ENCODE results near the gene AFDN. TPM values are rescaled to one million over a fixed set of nuclear protein-coding genes. Genes with fewer than 3 reads are reported as not detected.
"Not testable (repeated sequence)": the region's sequence is repeated elsewhere in the genome, so short reads cannot be mapped to it uniquely, and the experiment has no call there.

Gene AFDN
- total RNA-seq, 2 experiments from 2014 or later: 12.5 to 13.9 TPM

GRCh38 chr6:167995731-167996151 is 169.0 kb downstream of the AFDN start:
- H3K27ac Mint-ChIP-seq: no peak overlapping the region
- peaks cover 16% of the 10 kb centered on the region for H3K27me3 Mint-ChIP-seq (ENCODE audit: low read depth)
- no peaks in the 10 kb centered on the region for H3K9me3 Mint-ChIP-seq
- H3K4me1 Mint-ChIP-seq (ENCODE audit: low read depth): peaks cover 2% of the 10 kb centered on the region
- CTCF ChIA-PET: no interaction called here
- intact Hi-C loops (cut with micrococcal nuclease): no loop called here
- no peak overlapping the region for H3K4me3 Mint-ChIP-seq
- H3K36me3 Mint-ChIP-seq (ENCODE audit: low read depth): no peaks in the 10 kb centered on the region
- no peak for DNase-seq

GRCh38 chr6:167996424-167997199 is 169.9 kb downstream of the AFDN start:
- Mint-ChIP-seq H3K27ac (no peak overlapping the region), H3K36me3 (ENCODE audit: low read depth) (no peaks in the 10 kb centered on the region), H3K27me3 (ENCODE audit: low read depth) (peaks cover 16% of the 10 kb centered on the region), H3K4me3 (no peak overlapping the region), H3K9me3 (no peaks in the 10 kb centered on the region), H3K4me1 (ENCODE audit: low read depth) (peaks cover 2% of the 10 kb centered on the region)
- CTCF ChIA-PET: no interaction called here
- intact Hi-C loops (cut with micrococcal nuclease): no loop called here
- DNase-seq: no peak

GRCh38 chr6:167997642-167998041 is 170.9 kb downstream of the AFDN start, which contains the start of gene KIF25:
KIF25 (plus strand) TSS chr6:167997671; CDS start chr6:168029586, 31,915 bp downstream.
- CTCF ChIA-PET: no interaction called here
- Mint-ChIP-seq H3K27me3 (ENCODE audit: low read depth) (peaks cover 16% of the 10 kb centered on the region), H3K4me3 (no peak within 1 kb of the TSS), H3K27ac (no peak within 1 kb of the TSS), H3K9me3 (no peaks in the 10 kb centered on the region), H3K4me1 (ENCODE audit: low read depth) (peaks cover 2% of the 10 kb centered on the region), H3K36me3 (ENCODE audit: low read depth) (no peaks in the 10 kb centered on the region)
- no peak for DNase-seq
- intact Hi-C loops (cut with micrococcal nuclease): no loop called here

GRCh38 chr6:167998215-167998614 is 171.5 kb downstream of the AFDN start:
- H3K27me3 Mint-ChIP-seq (ENCODE audit: low read depth): peaks cover 14% of the 10 kb centered on the region
- CTCF ChIA-PET: no interaction called here
- intact Hi-C loops (cut with micrococcal nuclease): no loop called here
- DNase-seq: no peak
- no peak overlapping the region for H3K4me3 Mint-ChIP-seq
- no peaks in the 10 kb centered on the region for H3K36me3 Mint-ChIP-seq (ENCODE audit: low read depth)
- no peak overlapping the region for H3K27ac Mint-ChIP-seq
- H3K4me1 Mint-ChIP-seq (ENCODE audit: low read depth): peaks cover 2% of the 10 kb centered on the region
- H3K9me3 Mint-ChIP-seq: no peaks in the 10 kb centered on the region

- Mint-ChIP-seq H3K36me3 (ENCODE audit: low read depth) (no peaks in the 10 kb centered on the region), H3K4me1 (ENCODE audit: low read depth) (peaks cover 2% of the 10 kb centered on the region), H3K27ac (no peak overlapping the region), H3K9me3 (no peaks in the 10 kb centered on the region), H3K4me3 (no peak overlapping the region), H3K27me3 (ENCODE audit: low read depth) (peaks cover 5% of the 10 kb centered on the region)
- DNase-seq: no peak
- CTCF ChIA-PET: no interaction called here
- intact Hi-C loops (cut with micrococcal nuclease): no loop called here
These were observed 173.7 kb downstream of the AFDN start for GRCh38 chr6:168000198-168001028.

GRCh38 chr6:168001029-168001332 is 174.3 kb downstream of the AFDN start:
- CTCF ChIA-PET: no interaction called here
- Mint-ChIP-seq H3K4me3 (no peak overlapping the region), H3K9me3 (no peaks in the 10 kb centered on the region), H3K36me3 (ENCODE audit: low read depth) (no peaks in the 10 kb centered on the region), H3K27me3 (ENCODE audit: low read depth) (peaks cover 5% of the 10 kb centered on the region), H3K27ac (no peak overlapping the region), H3K4me1 (ENCODE audit: low read depth) (peaks cover 2% of the 10 kb centered on the region)
- no peak for DNase-seq
- intact Hi-C loops (cut with micrococcal nuclease): no loop called here

GRCh38 chr6:168001514-168001913 is 174.8 kb downstream of the AFDN start:
- H3K4me1 Mint-ChIP-seq (ENCODE audit: low read depth); H3K4me3 Mint-ChIP-seq; H3K36me3 Mint-ChIP-seq (ENCODE audit: low read depth); H3K9me3 Mint-ChIP-seq; CTCF ChIA-PET; H3K27me3 Mint-ChIP-seq (ENCODE audit: low read depth); H3K27ac Mint-ChIP-seq; intact Hi-C loops (cut with micrococcal nuclease); DNase-seq: not testable (repeated sequence)

- Mint-ChIP-seq H3K36me3 (ENCODE audit: low read depth) (no peaks in the 10 kb centered on the region), H3K27ac (no peak overlapping the region), H3K9me3 (no peaks in the 10 kb centered on the region), H3K4me1 (ENCODE audit: low read depth) (peaks cover under 1% of the 10 kb centered on the region), H3K4me3 (no peak overlapping the region), H3K27me3 (ENCODE audit: low read depth) (peaks cover 1% of the 10 kb centered on the region)
- CTCF ChIA-PET: no interaction called here
- DNase-seq: no peak
- intact Hi-C loops (cut with micrococcal nuclease): no loop called here
These were observed 176.1 kb downstream of the AFDN start for GRCh38 chr6:168002804-168003203.

- peaks cover 6% of the 10 kb centered on the region for H3K9me3 Mint-ChIP-seq
- CTCF ChIA-PET: no interaction called here
- no peak for DNase-seq
- H3K4me1 Mint-ChIP-seq (ENCODE audit: low read depth): no peaks in the 10 kb centered on the region
- no peaks in the 10 kb centered on the region for H3K27me3 Mint-ChIP-seq (ENCODE audit: low read depth)
- H3K27ac Mint-ChIP-seq: no peak overlapping the region
- intact Hi-C loops (cut with micrococcal nuclease): no loop called here
- H3K4me3 Mint-ChIP-seq: no peak overlapping the region
- peaks cover 2% of the 10 kb centered on the region for H3K36me3 Mint-ChIP-seq (ENCODE audit: low read depth)
These were observed 177.3 kb downstream of the AFDN start for GRCh38 chr6:168004023-168004422.

- no peaks in the 10 kb centered on the region for H3K4me1 Mint-ChIP-seq (ENCODE audit: low read depth)
- peaks cover 2% of the 10 kb centered on the region for H3K36me3 Mint-ChIP-seq (ENCODE audit: low read depth)
- intact Hi-C loops (cut with micrococcal nuclease): no loop called here
- H3K27me3 Mint-ChIP-seq (ENCODE audit: low read depth): no peaks in the 10 kb centered on the region
- H3K27ac Mint-ChIP-seq: no peak overlapping the region
- H3K9me3 Mint-ChIP-seq: peaks cover 6% of the 10 kb centered on the region
- DNase-seq: no peak
- no peak overlapping the region for H3K4me3 Mint-ChIP-seq
- CTCF ChIA-PET: no interaction called here
These were observed 178.2 kb downstream of the AFDN start for GRCh38 chr6:168004945-168005344.

- Mint-ChIP-seq H3K27ac (no peak overlapping the region), H3K4me1 (ENCODE audit: low read depth) (no peaks in the 10 kb centered on the region), H3K36me3 (ENCODE audit: low read depth) (peaks cover 2% of the 10 kb centered on the region), H3K27me3 (ENCODE audit: low read depth) (no peaks in the 10 kb centered on the region), H3K4me3 (no peak overlapping the region), H3K9me3 (peaks cover 11% of the 10 kb centered on the region)
- no peak for DNase-seq
- intact Hi-C loops (cut with micrococcal nuclease): no loop called here
- CTCF ChIA-PET: no interaction called here
These were observed 179.1 kb downstream of the AFDN start for GRCh38 chr6:168005796-168006195.

GRCh38 chr6:168007592-168008338 is 181.1 kb downstream of the AFDN start:
- Mint-ChIP-seq H3K27ac (no peak overlapping the region), H3K27me3 (ENCODE audit: low read depth) (no peaks in the 10 kb centered on the region), H3K9me3 (peaks cover 27% of the 10 kb centered on the region), H3K36me3 (ENCODE audit: low read depth) (peaks cover 2% of the 10 kb centered on the region), H3K4me3 (no peak overlapping the region), H3K4me1 (ENCODE audit: low read depth) (no peaks in the 10 kb centered on the region)
- CTCF ChIA-PET: no interaction called here
- DNase-seq: no peak
- intact Hi-C loops (cut with micrococcal nuclease): no loop called here

All from activated naive CD4-positive, alpha-beta T cell treated with anti-CD3 and anti-CD28 coated beads for 36 hours (primary cell).